Dendritic cell treated with granulocyte-macrophage colony-stimulating factor and Interleukin-4, amounts not matched to agents 40 ng/mL and 50 ng/mL, for 4 days (primary cell): ENCODE data around the gene KLHL7.
"Not testable (repeated sequence)": the region's sequence is repeated elsewhere in the genome, so short reads cannot be mapped to it uniquely, and the experiment has no call there.

Experiments
- H3K27ac Mint-ChIP-seq: one replicate; pipeline ENCODE4 v1.8.0; 2022; ENCODE audit warnings: mild to moderate bottlenecking, mixed read lengths
- H3K27me3 Mint-ChIP-seq: one replicate; pipeline ENCODE4 v1.8.0; 2022; ENCODE audit warnings: mild to moderate bottlenecking, mixed read lengths
- H3K36me3 Mint-ChIP-seq: one replicate; pipeline ENCODE4 v1.8.0; 2022; ENCODE audit warnings: low read depth, mixed read lengths
- H3K4me1 Mint-ChIP-seq: one replicate; pipeline ENCODE4 v1.8.0; 2022; ENCODE audit warnings: low read depth, mixed read lengths
- H3K4me3 Mint-ChIP-seq: one replicate; pipeline ENCODE4 v1.8.0; 2022; ENCODE audit warnings: mild to moderate bottlenecking, moderate library complexity, mixed read lengths
- H3K9me3 Mint-ChIP-seq: one replicate; pipeline ENCODE4 v1.8.0; 2022; ENCODE audit warnings: mixed read lengths
- intact Hi-C: fragments of 100-400 bp; cut with micrococcal nuclease; formaldehyde crosslinking; loops from one replicate; pipeline ENCODE4 v1.15.0; 2022

The KLHL7 gene

GRCh38 chr7:23220690-23221305 lies 115.2 kb downstream of the KLHL7 start:
- H3K27ac Mint-ChIP-seq: peak overlapping the region; percentile 13
- intact Hi-C loops: no loop called here
- H3K9me3 Mint-ChIP-seq: no peaks in the 10 kb centered on the region
- H3K36me3 Mint-ChIP-seq: no peaks in the 10 kb centered on the region
- peaks cover 13% of the 10 kb centered on the region for H3K27me3 Mint-ChIP-seq
- H3K4me3 Mint-ChIP-seq: no peak overlapping the region
- H3K4me1 Mint-ChIP-seq: peaks cover 18% of the 10 kb centered on the region

- intact Hi-C loops: no loop called here
- Mint-ChIP-seq H3K27me3 (peaks cover 13% of the 10 kb centered on the region), H3K27ac (no peak overlapping the region), H3K4me1 (peaks cover 8% of the 10 kb centered on the region), H3K36me3 (no peaks in the 10 kb centered on the region), H3K9me3 (no peaks in the 10 kb centered on the region), H3K4me3 (no peak overlapping the region)
These were observed 117.0 kb downstream of the KLHL7 start for GRCh38 chr7:23222439-23223030.

DNA sequence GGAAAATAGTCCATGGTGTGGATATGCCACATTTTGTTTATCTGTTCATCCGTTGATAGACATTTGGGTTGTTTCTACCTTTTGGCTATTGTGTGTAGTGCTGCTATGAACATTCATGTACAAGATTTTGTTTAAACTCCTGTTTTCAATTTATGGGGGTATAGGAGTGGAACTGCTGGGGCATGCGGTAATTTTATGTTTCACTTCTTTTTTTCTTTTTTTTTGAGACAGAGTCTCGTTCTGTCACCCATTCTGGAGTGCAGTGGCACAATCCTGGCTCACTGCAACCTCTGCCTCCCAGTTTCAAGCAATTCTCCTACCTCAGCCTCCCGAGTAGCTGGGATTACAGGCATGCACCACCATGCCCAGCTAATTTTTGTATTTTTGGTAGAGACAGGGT lies 118.8 kb downstream of the KLHL7 start:
- H3K9me3 Mint-ChIP-seq, H3K27ac Mint-ChIP-seq, H3K4me3 Mint-ChIP-seq, H3K4me1 Mint-ChIP-seq, H3K36me3 Mint-ChIP-seq, intact Hi-C loops: not testable (repeated sequence)
- peaks cover 17% of the 10 kb centered on the region for H3K27me3 Mint-ChIP-seq

DNA sequence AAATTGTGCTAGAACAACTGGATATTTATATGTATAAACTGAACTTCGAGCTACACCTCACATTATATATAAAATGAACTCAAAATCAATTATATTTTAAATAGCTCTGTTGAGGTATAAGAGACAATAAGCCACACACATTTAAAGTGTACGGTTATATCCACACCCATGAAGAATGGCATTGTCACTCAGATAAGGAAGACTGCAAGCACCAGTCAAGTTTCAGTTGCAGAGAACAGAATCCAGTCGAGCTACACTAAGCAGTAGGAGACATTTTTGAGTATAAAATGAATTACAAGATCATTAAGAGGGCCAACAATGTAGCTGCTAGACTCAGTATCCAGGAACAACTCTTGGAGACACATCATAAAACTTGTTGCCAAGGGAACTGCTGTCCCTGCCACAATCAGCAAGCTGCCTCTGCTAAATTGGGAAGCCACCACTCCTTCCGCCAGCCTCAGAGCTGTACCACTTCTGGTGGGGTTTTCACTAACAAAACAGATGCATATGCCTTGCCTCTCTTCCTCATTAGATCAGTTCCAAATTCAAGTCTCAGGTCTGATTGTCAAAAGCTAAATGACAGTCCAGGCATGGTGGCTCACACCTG lies 121.4 kb downstream of the KLHL7 start:
- Mint-ChIP-seq H3K27me3 (peaks cover 10% of the 10 kb centered on the region), H3K9me3 (no peaks in the 10 kb centered on the region), H3K27ac (no peak overlapping the region), H3K4me1 (peaks cover 5% of the 10 kb centered on the region), H3K36me3 (no peaks in the 10 kb centered on the region), H3K4me3 (no peak overlapping the region)
- intact Hi-C loops: no loop called here
